Endometrial microvascular endothelial cells (primary cell): Measurements from ENCODE around the gene FBXL16. TPM values are rescaled to one million over a fixed set of nuclear protein-coding genes. Genes with fewer than 3 reads are reported as not detected.

Experiments used
- in situ Hi-C: cut with HindIII; loops from 2 replicates; pipeline ENCODE4 v1.10.0; 2017; ENCODE audit warnings: low sequenced_read_pairs, low pct_unique_long_range_greater_than_20kb; ENCODE audit errors: inconsistent ontology term
- total RNA-seq: library from RNA; depleted of rRNA; stranded (reverse); fragments of >200 nt; gene quantifications from one replicate; pipeline ENCODE4 v1.2.3, GENCODE V29; 2015; ENCODE audit errors: inconsistent ontology term

The FBXL16 gene
- total RNA-seq, 1 donor from 2014 or later: not detected

DNA sequence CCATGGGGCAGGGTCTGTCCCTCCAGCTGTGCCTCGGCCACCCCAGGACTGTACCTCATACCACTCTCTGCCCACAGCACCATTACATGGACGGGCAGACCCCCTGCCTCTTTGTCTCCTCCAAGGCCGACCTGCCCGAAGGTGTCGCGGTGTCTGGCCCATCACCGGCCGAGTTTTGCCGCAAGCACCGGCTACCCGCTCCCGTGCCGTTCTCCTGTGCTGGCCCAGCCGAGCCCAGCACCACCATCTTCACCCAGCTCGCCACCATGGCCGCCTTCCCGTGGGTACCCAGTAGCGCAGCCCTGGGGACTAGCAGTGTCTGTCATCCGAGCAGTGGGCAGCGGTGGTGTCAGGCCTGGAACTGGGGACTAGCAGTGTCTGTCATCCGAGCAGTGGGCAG, 32.8 kb downstream of the FBXL16 start:
- in situ Hi-C loops: no loop called here

DNA sequence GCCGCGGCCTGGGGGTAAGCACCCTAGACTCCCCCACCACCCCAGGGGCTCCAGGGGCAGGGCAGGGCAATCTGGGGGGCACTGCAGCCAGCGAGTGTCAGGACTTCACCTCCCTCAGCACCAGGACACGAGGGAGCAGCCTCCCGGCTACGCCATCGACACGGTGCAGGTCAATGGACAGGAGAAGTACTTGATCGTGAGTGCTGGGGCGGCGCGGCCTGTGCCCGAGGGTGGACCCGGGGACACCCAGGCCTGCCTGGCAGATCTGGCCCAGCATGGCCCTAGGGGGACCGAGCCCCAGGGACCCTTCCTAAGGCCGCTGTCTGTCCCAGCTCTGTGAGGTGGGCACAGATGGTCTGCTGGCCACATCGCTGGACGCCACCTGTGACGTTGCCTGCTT, 33.2 kb downstream of the FBXL16 start:
- in situ Hi-C loops: no loop called here

DNA sequence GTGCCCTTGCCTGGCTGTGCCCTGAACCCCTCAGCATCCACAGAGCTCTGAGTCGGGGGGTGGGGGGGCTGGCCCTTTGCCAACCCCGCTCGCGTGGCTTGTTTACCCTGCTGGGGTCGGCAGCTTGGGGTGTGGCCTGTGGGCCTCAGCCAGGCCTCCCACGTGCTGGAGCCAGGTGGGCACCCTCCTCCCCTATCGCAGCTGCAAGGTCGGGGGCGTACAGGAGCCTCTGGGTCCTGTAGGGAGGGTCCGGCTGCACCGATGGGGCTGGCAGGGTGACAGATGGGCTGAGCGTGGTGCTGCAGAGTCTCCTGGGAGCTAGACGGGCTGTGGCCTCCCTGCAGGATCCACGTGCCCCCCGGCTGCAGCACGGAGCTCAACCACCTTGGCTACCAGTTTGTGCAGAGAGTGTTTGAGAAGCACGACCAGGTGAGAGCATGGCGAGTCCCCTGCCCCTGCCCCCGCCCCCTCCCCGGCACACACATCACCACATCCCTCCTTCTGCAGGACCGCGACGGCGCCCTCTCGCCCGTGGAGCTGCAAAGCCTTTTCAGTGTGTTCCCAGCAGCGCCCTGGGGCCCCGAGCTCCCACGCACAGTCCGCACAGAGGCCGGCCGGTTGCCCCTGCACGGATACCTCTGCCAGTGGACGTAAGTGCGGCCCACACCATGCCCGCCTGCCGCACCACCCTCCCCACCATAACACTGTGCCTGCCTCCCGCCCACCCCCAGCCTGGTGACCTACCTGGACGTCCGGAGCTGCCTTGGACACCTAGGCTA, 34.1 kb downstream of the FBXL16 start:
- in situ Hi-C loops: no loop called here

DNA sequence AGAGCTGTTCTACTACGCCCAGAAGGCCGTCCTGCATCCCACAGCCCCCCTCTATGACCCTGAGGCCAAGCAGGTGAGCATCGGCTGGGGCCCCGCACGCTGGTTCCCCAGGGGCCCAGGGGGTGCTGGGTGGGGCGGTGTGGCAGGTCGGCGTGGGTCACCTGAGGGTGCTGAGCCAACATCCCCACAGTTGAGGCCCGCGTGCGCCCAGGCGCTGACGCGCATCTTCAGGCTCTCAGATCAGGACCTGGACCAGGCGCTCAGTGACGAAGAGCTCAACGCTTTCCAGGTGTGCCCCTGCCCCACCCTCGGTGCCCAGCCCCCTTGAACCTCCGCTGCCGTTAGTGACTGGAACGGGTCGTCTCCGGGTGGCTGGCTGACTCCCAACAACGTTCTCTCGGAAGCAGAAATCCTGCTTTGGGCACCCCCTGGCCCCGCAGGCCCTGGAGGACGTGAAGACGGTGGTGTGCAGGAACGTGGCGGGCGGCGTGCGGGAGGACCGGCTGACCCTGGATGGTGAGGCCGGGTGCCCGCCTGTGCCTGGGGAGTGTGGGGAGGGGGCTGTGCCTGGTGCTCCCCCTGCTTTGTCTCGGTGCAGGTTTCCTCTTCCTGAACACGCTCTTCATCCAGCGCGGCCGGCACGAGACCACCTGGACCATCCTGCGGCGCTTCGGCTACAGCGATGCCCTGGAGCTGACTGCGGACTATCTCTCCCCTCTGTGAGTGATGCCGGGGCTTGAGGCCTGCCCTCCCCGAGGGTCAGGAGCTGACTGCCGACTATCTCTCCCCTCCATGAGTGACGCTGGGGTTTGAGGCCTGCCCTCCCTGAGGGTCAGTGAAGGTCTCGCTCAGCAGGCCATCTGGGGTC, 34.9 kb downstream of the FBXL16 start:
- in situ Hi-C loops: no loop called here

DNA sequence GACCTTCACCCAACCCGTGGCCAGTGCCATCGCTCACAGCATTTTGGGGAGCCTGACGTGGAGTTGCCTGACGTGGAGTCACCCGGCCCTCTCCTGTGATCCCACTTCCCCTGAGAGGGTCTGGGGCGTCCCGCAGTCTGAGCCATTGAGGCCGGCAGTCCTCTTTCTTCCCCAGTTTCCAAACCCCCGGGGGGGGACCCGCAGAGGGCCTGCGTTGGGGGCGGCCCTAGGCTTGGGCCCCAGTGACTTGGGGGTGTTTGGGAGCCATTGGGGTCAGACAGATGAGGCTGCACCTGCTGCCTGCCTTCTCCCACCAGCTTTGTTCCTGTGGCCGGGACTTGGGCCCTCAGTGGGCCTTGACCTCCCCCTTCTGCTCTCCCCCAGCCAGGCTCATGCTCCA, 35.9 kb downstream of the FBXL16 start:
- in situ Hi-C loops: no loop called here

DNA sequence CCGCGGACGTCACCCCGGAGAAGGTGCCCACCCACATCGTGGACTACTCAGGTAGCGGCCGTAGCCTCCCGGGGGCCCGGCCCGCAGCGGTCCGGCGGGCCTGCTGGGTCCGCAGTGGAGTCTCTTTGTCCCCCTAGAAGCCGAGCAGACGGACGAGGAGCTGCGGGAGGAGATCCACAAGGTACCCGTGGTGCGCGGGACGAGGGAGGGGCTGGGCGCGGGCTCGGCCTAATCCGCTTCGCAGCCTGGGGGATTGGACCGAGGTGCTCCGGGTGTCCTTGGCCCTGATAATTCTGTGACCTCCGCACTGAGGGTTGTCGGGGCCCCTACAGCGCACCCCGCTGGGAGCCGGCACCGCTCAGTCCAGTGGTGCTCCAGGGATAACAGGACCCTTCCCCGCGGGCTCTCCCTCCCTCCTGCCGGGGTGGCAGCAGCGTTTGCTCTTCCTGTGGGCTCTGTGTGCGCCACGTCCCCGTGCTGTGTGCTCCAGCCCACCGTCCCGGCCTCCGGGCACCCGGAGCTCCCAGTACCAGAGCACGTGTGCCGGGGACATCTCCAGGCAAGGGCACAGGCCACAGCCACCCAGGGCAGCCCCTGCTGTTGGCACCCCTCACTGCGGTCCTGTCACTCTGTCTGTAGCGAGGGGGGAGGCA, 37.0 kb downstream of the FBXL16 start:
- in situ Hi-C loops: no loop called here

DNA sequence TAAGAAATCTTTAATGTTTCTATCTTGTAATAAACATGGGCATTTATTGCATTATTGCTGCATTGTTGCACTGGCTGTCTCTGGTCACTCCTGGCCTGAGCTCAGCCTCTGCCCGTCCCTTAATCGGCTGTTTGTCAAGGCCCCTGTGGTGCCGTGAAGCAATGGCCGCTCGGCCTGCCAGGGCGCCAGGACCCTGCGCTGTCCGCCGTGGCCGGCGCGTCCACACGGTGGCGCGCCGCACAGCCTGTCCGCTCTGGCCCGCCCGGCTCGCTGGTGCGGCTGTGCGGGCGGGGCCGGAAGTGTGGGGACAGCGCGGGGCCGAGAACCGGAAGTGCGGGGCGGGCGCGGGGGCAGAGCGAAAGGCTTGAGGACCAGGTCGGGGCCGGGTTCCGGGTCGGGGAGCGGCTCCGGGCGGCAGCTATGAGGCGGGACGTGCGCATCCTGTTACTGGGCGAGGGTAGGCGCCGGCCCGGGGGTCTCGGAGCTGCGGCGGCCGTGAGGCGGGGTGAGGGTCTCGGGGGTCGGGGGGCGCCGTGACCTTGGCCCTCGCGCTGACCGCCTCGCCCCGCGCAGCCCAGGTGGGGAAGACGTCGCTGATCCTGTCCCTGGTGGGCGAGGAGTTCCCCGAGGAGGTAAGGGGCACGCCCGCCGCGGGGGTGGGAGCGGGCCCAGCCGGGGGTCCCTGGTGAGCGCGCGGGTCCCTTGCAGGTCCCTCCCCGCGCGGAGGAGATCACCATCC, 37.7 kb downstream of the FBXL16 start, which contains the start of gene RHOT2:
Gene RHOT2 (plus strand): TSS at position 353 of the 739 bp plus-strand sequence. CDS start 68 bp downstream, at position 421.
- in situ Hi-C loops: no loop called here

DNA sequence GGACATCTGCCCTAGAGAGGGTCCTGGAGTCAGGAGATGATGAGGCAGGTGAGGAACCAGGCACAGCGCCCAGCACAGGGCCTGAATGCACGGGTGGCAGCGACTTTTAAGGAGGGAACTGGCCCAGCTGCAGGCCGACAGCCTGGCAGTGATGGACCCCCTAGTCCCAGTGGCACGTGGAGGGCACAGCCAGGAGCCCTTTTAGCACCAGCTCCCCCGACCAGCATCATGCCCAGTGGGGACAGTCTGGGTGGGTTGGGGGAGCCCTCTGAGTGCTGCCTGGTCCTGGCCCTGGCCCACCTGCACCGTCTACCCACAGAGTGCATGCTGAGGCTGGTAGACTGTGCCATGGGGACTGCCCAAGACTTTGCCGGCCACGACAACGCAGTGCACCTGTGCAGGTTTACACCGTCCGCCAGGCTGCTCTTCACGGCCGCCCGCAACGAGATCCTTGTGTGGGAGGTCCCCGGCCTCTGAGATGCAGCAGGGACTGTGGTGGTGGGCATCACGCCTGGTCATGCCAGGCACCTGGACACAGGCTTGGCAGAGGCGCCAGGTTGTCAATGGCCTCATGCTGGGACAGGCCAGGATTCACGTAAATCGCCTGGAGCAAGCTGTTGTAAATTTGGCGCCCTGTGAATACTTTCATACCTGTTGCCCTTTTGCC, 38.4 kb downstream of the FBXL16 start:
- in situ Hi-C loops: no loop called here

DNA sequence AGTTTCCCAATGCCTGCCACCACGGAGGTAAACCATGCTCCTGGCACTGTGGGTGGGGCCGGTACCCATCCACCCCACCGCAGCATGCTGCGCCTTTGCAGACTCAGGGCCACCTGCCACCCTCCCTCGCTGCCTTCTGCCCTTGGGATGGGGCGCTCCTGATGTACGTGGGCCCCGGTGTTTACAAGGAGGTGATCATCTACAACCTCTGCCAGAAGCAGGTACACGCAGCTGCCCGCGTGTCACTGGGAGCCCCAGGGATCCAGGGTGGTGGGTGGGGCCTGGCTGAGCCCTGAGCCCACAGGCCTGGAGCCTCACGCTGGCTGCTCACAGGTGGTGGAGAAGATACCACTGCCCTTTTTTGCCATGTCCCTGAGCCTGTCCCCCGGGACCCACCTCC, 39.0 kb downstream of the FBXL16 start:
- in situ Hi-C loops: no loop called here

DNA sequence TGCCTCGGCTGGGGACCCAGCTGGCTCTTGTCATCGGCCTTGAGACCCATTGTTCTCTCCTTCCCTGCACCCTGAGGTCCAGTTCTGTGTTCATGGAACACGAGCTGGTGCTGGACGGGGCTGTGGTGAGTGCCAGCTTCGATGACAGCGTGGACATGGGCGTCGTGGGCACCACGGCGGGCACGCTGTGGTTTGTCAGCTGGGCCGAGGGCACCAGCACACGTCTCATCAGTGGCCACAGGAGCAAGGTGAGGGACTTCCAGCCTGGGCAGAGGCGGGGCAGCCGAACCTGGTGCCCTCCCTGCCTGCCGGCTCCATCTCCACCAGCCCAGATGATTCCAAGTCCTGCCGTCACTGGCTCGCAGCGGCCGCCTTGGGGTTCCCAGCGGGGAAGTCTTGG, 43.0 kb downstream of the FBXL16 start:
- in situ Hi-C loops: no loop called here

DNA sequence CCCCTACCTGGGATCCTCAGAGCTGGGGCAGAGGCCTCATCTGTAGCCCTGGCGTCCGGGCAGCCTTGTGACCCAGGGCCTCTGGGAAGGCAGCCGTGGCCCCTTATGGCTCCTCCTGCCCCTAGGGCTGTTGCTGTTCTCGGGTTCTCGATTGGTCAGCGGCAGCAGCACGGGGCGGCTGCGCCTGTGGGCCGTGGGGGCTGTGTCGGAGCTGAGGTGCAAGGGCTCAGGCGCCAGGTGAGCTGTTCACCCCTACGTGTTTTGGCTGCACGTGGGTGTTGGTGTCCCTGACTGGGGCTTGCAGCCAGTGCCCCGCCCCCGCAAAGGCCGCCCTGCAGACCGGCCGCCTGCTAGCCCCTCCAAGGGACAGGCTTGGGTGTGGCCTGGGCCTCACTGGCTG, 43.5 kb downstream of the FBXL16 start:
- in situ Hi-C loops: no loop called here

DNA sequence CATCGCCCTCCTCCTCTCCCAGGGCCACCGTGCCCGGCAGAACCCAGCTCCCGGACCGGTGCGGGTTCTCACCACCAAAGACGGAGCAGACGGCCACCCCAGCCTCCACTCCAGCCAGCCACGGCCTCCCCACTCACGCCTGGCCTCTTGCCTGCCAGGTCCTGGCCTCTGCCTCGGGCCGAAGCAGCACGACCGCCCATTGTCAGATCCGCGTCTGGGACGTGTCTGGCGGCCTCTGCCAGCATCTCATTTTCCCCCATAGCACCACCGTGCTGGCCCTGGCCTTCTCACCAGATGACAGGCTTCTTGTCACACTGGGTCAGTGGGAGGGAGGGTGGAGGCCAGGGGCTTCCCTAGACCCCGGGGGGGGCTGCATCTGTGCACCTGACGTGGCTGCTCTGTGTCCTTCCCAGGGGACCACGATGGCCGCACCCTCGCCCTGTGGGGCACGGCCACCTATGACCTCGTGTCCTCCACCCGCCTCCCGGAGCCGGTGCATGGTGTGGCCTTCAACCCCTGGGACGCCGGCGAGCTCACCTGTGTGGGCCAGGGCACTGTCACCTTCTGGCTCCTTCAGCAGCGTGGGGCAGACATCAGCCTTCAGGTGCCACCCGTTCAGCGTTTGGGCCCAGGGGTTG, 44.3 kb downstream of the FBXL16 start:
- in situ Hi-C loops: no loop called here

DNA sequence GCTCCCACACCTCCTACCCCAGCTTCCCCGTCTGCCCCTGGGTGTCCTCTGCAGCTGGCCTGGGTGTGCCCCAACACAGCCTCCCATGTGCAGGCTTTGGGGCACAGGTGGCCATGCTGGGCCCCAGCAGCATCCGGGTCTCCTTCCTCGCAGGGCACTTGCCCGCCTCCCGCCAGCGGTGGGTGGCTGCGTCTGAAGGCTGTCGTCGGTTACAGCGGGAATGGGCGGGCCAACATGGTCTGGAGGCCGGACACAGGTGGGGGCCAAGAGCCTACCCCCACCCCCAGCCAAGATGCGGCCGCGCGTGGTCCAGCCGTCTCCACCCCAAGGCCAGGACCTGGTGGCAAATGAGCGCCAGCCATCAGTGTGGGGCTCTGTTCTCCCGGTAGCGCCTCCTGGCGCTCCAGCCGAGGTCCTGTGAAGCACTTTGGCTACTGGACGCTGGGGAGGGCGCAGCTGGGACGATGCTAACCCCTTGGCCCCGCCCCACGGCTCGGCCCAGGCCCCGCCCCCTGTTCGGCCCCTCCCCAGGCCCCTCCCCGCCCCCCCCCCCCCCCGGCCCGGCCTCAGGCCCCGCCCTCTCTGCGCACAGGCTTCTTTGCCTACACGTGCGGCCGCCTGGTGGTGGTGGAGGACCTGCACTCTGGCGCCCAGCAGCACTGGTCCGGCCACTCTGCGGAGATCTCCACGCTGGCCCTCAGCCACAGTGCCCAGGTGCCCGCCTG, 45.0 kb downstream of the FBXL16 start:
- in situ Hi-C loops: no loop called here

DNA sequence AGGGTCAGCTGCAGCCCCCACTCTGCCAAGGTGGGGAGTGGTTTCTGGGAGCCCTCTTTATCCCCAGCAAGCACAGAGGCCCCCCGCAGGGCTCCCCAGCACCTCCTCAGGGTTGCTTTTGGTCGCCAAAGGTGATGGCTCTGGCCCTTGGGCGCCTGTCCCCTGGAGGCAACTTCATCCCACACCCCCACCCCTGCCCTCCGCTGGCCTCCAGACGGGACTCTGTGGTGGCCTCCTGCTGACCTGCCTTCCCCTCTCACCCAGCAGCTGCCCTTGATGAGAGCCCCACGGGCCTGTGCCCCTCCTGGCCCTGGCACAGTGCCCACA, 45.5 kb downstream of the FBXL16 start:
- in situ Hi-C loops: no loop called here

DNA sequence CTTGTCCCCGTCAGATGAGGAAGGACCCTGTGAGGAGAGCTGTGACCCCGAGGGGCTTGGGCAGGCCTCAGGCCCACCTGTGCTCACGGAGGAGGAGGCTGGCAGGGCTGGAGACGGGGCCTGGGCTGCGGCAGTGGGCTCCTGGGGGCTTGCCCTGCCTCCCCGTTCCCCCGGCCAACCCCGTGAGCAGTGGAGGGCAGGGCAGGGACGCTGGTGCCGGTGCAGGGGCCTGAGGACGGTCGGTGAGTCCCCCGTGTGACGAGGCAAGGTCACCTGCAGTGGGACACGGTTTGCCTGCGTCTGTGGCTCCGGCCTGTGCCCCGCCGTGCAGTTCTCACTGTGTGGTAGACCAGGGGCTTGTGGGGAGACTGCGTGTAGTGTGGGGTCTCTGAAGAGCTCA, 46.0 kb downstream of the FBXL16 start:
- in situ Hi-C loops: no loop called here

DNA sequence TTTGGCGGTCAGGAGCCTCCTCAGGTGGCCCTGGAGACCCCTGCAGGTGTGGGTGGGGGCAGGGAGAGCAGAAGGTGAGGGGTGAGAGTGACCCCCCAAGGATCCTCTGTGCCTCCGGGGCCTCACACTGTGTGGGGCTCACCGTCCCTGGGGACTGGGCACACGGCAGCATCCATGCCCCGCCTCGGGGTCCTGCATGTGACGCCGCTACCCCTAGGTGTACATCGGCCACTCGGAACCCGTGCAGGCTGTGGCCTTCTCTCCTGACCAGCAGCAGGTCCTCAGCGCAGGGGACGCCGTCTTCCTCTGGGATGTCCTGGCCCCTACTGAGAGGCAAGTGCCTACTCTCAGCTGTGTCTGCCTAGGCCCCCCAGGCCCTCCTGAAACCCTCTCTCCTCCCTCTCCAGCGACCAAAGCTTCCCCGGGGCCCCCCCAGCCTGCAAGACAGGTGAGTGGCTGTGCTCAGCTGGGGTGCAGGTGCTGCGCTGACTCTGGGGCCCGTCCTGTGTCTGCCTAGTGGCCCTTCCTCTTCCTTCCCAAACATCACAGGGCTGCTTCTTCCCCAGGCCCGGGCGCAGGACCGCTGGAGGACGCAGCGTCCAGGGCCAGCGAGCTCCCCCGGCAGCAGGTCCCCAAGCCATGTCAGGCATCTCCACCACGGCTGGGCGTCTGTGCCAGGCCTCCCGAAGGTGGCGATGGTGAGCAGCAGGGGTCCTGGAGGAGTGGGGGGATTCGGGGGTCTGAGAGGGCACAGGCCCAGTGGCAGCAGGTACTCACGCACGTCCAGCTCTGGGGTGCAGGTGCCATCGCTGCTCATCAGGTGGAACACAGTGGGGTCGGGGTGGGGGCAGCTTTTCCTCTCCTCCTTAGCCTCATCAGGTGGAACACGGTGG, 46.7 kb downstream of the FBXL16 start:
- in situ Hi-C loops: no loop called here

DNA sequence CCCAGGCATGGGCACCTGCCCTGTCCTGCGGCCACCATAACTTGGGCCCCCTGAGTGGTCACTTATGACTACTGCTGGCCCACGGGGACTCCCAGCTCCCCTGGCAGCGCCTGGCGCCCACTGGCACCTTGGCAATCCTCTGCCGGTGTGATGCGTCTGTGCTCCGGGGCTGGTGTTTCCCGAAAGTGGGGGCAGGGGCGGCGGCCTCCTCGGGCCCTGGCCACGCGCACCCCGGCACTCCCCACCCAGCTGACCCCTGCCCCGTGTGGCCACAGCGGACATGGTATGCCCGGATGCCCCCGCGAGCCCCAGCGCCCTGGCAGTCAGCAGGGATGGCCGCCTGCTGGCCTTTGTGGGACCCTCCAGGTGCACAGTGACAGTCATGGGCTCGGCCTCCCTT, 48.1 kb downstream of the FBXL16 start:
- in situ Hi-C loops: no loop called here
